HepG2 (cell line): Measurements from ENCODE around the gene LZTS2. TPM values are rescaled to one million over a fixed set of nuclear protein-coding genes. Genes with fewer than 3 reads are reported as not detected.

Experiments
- ATAC-seq: fragments of 200-7000 bp; cut with Tn5 transposase; 3 replicates; pipeline ENCODE4 v1.9.1; 2020; ENCODE audit warnings: mild to moderate bottlenecking, moderate library complexity
- BruUV-seq: library from RNA; stranded (reverse); fragments of 400-500 nt; replicated peaks from 2 replicates; lab custom pipeline; 2021; lab: Mats Ljungman, UMichigan
- CTCF ChIA-PET: fragments of 300-600 bp; formaldehyde crosslinking; extraction: SDS; loops from one replicate; lab custom pipeline; 2021; ENCODE audit warnings: low total read pairs, inconsistent platforms, low intra/inter-chr PET ratio; lab: Yijun Ruan, JAX
- POLR2A ChIA-PET: fragments of 350-600 bp; sonication (Branson Sonifier 250); formaldehyde crosslinking; loops from one replicate; lab custom pipeline; 2020; ENCODE audit warnings: antibody characterized with exemption, inconsistent platforms; lab: Yijun Ruan, JAX
- DNase-seq: peaks from one replicate; pipeline ENCODE4 v3.0.0-alpha.2; 2015; ENCODE audit warnings: low spot score
- FAIRE-seq: peaks from 3 replicates; lab custom pipeline; 2011; peaks lifted over from hg19 to GRCh38; lab: Jason Lieb, UNC
- H2AFZ ChIP-seq: one replicate; pipeline ENCODE4 v1.6.1; 2011; ENCODE audit warnings: low read length, inconsistent platforms
- H3K27ac ChIP-seq: fragments of 300-600 bp; 3 replicates; pipeline ENCODE4 v1.8.0; 2011; ENCODE audit warnings: mixed run types, mild to moderate bottlenecking, mixed read lengths, low read length, inconsistent platforms; ENCODE audit not compliant: insufficient read depth; ENCODE audit errors: extremely low read length
- H3K27me3 ChIP-seq, 2 experiments: fragments of 200-600 bp in 1 of 2; 2 replicates in 1 of 2; 3 replicates in 1 of 2; pipeline versions ENCODE4 v1.6.0 to v1.8.0; 2011; ENCODE audit warnings: low read length in 2 of 2, mild to moderate bottlenecking in 2 of 2, moderate library complexity in 2 of 2, inconsistent platforms in 1 of 2; ENCODE audit not compliant: insufficient read depth in 2 of 2, control insufficient read depth in 1 of 2
- H3K36me3 ChIP-seq, 2 experiments: fragments of 200-600 bp in 1 of 2; replicated peaks in 1 of 2; 2 replicates in 1 of 2; 3 replicates in 1 of 2; pipeline versions ENCODE4 v1.5.1 to v1.8.0; 2011; ENCODE audit warnings: low read length in 2 of 2, inconsistent platforms in 1 of 2; ENCODE audit not compliant: insufficient read depth in 2 of 2, control insufficient read depth in 1 of 2
- H3K4me1 ChIP-seq: 2 replicates; pipeline ENCODE4 v1.5.1; 2012; ENCODE audit warnings: low read length, inconsistent platforms; ENCODE audit not compliant: insufficient read depth
- H3K4me2 ChIP-seq: 2 replicates; pipeline ENCODE4 v1.6.0; 2011; ENCODE audit warnings: low read depth, low read length, inconsistent platforms
- H3K4me3 ChIP-seq, 3 experiments: fragments of 200-600 bp in 1 of 3; sonication (generic), shearing (Covaris generic) in 1 of 3; replicated peaks in 1 of 3; 2 replicates each; pipeline ENCODE4 v1.5.1; 2011 to 2016; ENCODE audit warnings: low read length in 3 of 3, inconsistent platforms in 2 of 3, low read depth in 2 of 3, mild to moderate bottlenecking in 2 of 3, control low read depth in 1 of 3, mixed read lengths in 1 of 3; ENCODE audit not compliant: insufficient read depth in 1 of 3
- H3K79me2 ChIP-seq: one replicate; pipeline ENCODE4 v1.6.1; 2011; ENCODE audit warnings: low read length, inconsistent platforms; ENCODE audit not compliant: insufficient read depth
- H3K9ac ChIP-seq: 2 replicates; pipeline ENCODE4 v1.6.0; 2011; ENCODE audit warnings: mild to moderate bottlenecking, low read depth, low read length, inconsistent platforms; ENCODE audit not compliant: insufficient read depth
- H3K9me3 ChIP-seq: 2 replicates; pipeline ENCODE4 v1.5.1; 2012; ENCODE audit warnings: mild to moderate bottlenecking, low read length
- H4K20me1 ChIP-seq: 2 replicates; pipeline ENCODE4 v1.6.0; 2011; ENCODE audit warnings: inconsistent platforms, mild to moderate bottlenecking, low read length, moderate library complexity; ENCODE audit not compliant: insufficient read depth
- ADNP ChIP-seq: sonication (generic); formaldehyde crosslinking; IDR thresholded peaks from 2 replicates; pipeline ENCODE4 v1.4.0; 2020; ENCODE audit warnings: missing genetic modification reagents
- AHR ChIP-seq: IDR thresholded peaks from 2 replicates; pipeline ENCODE4 v1.6.1; 2018; ENCODE audit warnings: missing genetic modification reagents, missing compliant biosample characterization
- CREB3 ChIP-seq: sonication (generic); formaldehyde crosslinking; IDR thresholded peaks from 2 replicates; pipeline ENCODE4 v1.5.0; 2020; ENCODE audit warnings: missing genetic modification reagents
- GABPA ChIP-seq, 2 experiments: IDR thresholded peaks; 2 replicates each; pipeline ENCODE4 v1.6.1; 2011 to 2016; ENCODE audit warnings: low read depth in 2 of 2, low read length in 1 of 2, missing biosample characterization in 1 of 2, missing genetic modification characterization in 1 of 2
- HMG20B ChIP-seq: conservative IDR thresholded peaks from 2 replicates; pipeline ENCODE4 v1.6.1; 2016; ENCODE audit warnings: missing genetic modification reagents, missing compliant biosample characterization
- NKX3-1 ChIP-seq: sonication (generic); formaldehyde crosslinking; IDR thresholded peaks from 2 replicates; pipeline ENCODE4 v1.5.0; 2020; ENCODE audit warnings: missing genetic modification reagents
- NR2C2 ChIP-seq: sonication (generic); formaldehyde crosslinking; IDR thresholded peaks from 2 replicates; pipeline ENCODE4 v1.4.0; 2020; ENCODE audit warnings: missing genetic modification reagents, mild to moderate bottlenecking, moderate library complexity, borderline replicate concordance
- ONECUT2 ChIP-seq: sonication (generic); formaldehyde crosslinking; IDR thresholded peaks from 2 replicates; pipeline ENCODE4 v1.4.0; 2020; ENCODE audit warnings: missing genetic modification reagents
- SOX6 ChIP-seq, 2 experiments: fragments of 450-650 bp in 1 of 2; sonication (generic) in 1 of 2; formaldehyde crosslinking in 1 of 2; IDR thresholded peaks; 2 replicates each; pipeline versions ENCODE4 v1.4.0 to v1.6.1; 2017 to 2020; ENCODE audit warnings: antibody characterized with exemption in 1 of 2, mild to moderate bottlenecking in 1 of 2, missing genetic modification reagents in 1 of 2
- ZNF20 ChIP-seq: sonication (generic); formaldehyde crosslinking; IDR thresholded peaks from 2 replicates; pipeline ENCODE4 v1.4.0; 2020; ENCODE audit warnings: mild to moderate bottlenecking, moderate library complexity, missing genetic modification reagents
- ZNF263 ChIP-seq: sonication (generic); formaldehyde crosslinking; IDR thresholded peaks from 2 replicates; pipeline ENCODE4 v1.4.0; 2020; ENCODE audit warnings: missing genetic modification reagents
- WGBS: methylation state at CpG from one replicate; pipeline ENCODE4 v1.1.6; 2017; ENCODE audit warnings: low lambda C conversion rate; 5-methylcytosine and 5-hydroxymethylcytosine counted together
- in situ Hi-C: cut with HindIII; loops from 2 replicates; pipeline ENCODE4 v1.10.0; 2017; ENCODE audit warnings: low pct_unique_long_range_greater_than_20kb; ENCODE audit not compliant: extremely low pct_ligation_motif_present
- intact Hi-C: fragments of 100-400 bp; cut with micrococcal nuclease; formaldehyde crosslinking; loops from one replicate; pipeline ENCODE4 v1.10.0; 2022; ENCODE audit not compliant: unreplicated experiment
- polyA plus RNA-seq, 8 experiments: library from polyadenylated mRNA; depleted of rRNA in 3 of 8; stranded (reverse) in 7 of 8; unstranded in 1 of 8; fragments of >200 nt; fragmentation: Illumina TruSeq in 4 of 8; extraction: Trizol in 4 of 8; gene quantifications; 2 replicates each; pipeline versions ENCODE4 v1.2.1 to v1.2.3, GENCODE V29; 2011 to 2016; ENCODE audit warnings: low read depth in 4 of 8, missing spikeins in 1 of 8, mixed read lengths in 1 of 8; ENCODE audit not compliant: insufficient read depth in 1 of 8
- total RNA-seq, 5 experiments: library from RNA; depleted of rRNA; stranded (reverse); fragments of >200 nt; fragmentation: Illumina TruSeq; extraction: Trizol; gene quantifications; 2 replicates each; pipeline ENCODE4 v1.2.3, GENCODE V29; 2016; ENCODE audit warnings: low read depth in 1 of 5
- TF ChIP-seq, protein P1 (sequence below): fragments of 450-650 bp; IDR thresholded peaks from 2 replicates; pipeline ENCODE4 v1.6.1; 2016
- TF ChIP-seq, protein P2 (sequence below): sonication (generic); formaldehyde crosslinking; IDR thresholded peaks from 2 replicates; pipeline ENCODE4 v1.9.0; 2021; ENCODE audit warnings: mild to moderate bottlenecking, missing genetic modification reagents

The LZTS2 gene
- total and polyA plus RNA-seq, 2 of the 13 experiments (the other 11 are each of a cell fraction or from before 2014, with no cell fraction given), result 43.6 to 65.6 TPM

- DNase-seq (peak; percentile 99), ATAC-seq (peak; percentile 82), FAIRE-seq (peak; percentile 100)
- intact Hi-C loops, result loop anchor here (1.0 to 2.0 kb wide), 2 partner anchors 16 to 42 kb away; partner anchors contain the start of genes MRPL43 and TWNK
- Histone ChIP-seq H3K4me2 (peak overlapping the region; percentile 98), H3K27ac (peak overlapping the region; percentile 96), H3K4me3 (peak overlapping the region; percentile 84 to 96 (median 94)), H3K9me3 (no peaks in the 10 kb centered on the region), H3K27me3 (no peaks in the 10 kb centered on the region; a peak in 1 of 5 replicates), H2AFZ (no peak overlapping the region), H3K79me2 (peaks cover 45% of the 10 kb centered on the region), H4K20me1 (no peaks in the 10 kb centered on the region), H3K9ac (peak overlapping the region; percentile 65), H3K4me1 (peaks cover 82% of the 10 kb centered on the region), H3K36me3 (peaks cover 16 to 32% of the 10 kb centered on the region in 2 experiments)
- no TSS peak for BruUV-seq
- ChIA-PET POLR2A (interaction anchor here (0.6 to 12.6 kb wide), 7 partner anchors 20 to 90 kb away, joined by 3 to 277 read pairs (median 5); partner anchors contain the start of genes KAZALD1, LZTS2, MRPL43 and SLF2), CTCF (interaction anchor here (0.9 to 1.3 kb wide), 4 partner anchors 17 to 42 kb away, joined by 3 to 4 read pairs (median 3); no protein-coding TSS in a partner anchor)
- 3% methylated on average over 3 of the region's 4 CpGs for WGBS
- in situ Hi-C loops, result no loop called here
- TF ChIP-seq, protein P1, sequence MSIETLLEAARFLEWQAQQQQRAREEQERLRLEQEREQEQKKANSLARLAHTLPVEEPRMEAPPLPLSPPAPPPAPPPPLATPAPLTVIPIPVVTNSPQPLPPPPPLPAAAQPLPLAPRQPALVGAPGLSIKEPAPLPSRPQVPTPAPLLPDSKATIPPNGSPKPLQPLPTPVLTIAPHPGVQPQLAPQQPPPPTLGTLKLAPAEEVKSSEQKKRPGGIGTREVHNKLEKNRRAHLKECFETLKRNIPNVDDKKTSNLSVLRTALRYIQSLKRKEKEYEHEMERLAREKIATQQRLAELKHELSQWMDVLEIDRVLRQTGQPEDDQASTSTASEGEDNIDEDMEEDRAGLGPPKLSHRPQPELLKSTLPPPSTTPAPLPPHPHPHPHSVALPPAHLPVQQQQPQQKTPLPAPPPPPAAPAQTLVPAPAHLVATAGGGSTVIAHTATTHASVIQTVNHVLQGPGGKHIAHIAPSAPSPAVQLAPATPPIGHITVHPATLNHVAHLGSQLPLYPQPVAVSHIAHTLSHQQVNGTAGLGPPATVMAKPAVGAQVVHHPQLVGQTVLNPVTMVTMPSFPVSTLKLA, result peak; percentile 91
- TF ChIP-seq ADNP, result no peak
- TF ChIP-seq, protein P2, sequence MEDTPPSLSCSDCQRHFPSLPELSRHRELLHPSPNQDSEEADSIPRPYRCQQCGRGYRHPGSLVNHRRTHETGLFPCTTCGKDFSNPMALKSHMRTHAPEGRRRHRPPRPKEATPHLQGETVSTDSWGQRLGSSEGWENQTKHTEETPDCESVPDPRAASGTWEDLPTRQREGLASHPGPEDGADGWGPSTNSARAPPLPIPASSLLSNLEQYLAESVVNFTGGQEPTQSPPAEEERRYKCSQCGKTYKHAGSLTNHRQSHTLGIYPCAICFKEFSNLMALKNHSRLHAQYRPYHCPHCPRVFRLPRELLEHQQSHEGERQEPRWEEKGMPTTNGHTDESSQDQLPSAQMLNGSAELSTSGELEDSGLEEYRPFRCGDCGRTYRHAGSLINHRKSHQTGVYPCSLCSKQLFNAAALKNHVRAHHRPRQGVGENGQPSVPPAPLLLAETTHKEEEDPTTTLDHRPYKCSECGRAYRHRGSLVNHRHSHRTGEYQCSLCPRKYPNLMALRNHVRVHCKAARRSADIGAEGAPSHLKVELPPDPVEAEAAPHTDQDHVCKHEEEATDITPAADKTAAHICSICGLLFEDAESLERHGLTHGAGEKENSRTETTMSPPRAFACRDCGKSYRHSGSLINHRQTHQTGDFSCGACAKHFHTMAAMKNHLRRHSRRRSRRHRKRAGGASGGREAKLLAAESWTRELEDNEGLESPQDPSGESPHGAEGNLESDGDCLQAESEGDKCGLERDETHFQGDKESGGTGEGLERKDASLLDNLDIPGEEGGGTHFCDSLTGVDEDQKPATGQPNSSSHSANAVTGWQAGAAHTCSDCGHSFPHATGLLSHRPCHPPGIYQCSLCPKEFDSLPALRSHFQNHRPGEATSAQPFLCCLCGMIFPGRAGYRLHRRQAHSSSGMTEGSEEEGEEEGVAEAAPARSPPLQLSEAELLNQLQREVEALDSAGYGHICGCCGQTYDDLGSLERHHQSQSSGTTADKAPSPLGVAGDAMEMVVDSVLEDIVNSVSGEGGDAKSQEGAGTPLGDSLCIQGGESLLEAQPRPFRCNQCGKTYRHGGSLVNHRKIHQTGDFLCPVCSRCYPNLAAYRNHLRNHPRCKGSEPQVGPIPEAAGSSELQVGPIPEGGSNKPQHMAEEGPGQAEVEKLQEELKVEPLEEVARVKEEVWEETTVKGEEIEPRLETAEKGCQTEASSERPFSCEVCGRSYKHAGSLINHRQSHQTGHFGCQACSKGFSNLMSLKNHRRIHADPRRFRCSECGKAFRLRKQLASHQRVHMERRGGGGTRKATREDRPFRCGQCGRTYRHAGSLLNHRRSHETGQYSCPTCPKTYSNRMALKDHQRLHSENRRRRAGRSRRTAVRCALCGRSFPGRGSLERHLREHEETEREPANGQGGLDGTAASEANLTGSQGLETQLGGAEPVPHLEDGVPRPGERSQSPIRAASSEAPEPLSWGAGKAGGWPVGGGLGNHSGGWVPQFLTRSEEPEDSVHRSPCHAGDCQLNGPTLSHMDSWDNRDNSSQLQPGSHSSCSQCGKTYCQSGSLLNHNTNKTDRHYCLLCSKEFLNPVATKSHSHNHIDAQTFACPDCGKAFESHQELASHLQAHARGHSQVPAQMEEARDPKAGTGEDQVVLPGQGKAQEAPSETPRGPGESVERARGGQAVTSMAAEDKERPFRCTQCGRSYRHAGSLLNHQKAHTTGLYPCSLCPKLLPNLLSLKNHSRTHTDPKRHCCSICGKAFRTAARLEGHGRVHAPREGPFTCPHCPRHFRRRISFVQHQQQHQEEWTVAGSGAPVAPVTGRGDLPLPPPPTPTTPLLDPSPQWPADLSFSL (CRISPR knock-in tag), result peak; percentile 43; the same call in 1 of the 2 replicates
- 0 out of 2 replicates have a peak, but pooled peaks have one; percentile 24 for TF ChIP-seq ONECUT2 (CRISPR knock-in tag)
- peak; percentile 93 for TF ChIP-seq HMG20B (CRISPR knock-in tag)
- TF ChIP-seq NKX3-1, result no peak
- no peak for TF ChIP-seq SOX6 (IDR thresholded peaks at IDR 0.05)
- peak; percentile 92 for TF ChIP-seq SOX6 (CRISPR knock-in tag; IDR thresholded peaks at IDR 0.05)
- peak; percentile 85 for TF ChIP-seq NR2C2 (CRISPR knock-in tag)
- TF ChIP-seq ZNF20 (CRISPR knock-in tag), result no peak
- TF ChIP-seq CREB3 (CRISPR knock-in tag), result no peak
- no peak for TF ChIP-seq GABPA (IDR thresholded peaks at IDR 0.05; ENCODE audit: low read depth, low read length)
- no peak for TF ChIP-seq GABPA (CRISPR knock-in tag; IDR thresholded peaks at IDR 0.05; ENCODE audit: low read depth)
- no peak for TF ChIP-seq AHR
- TF ChIP-seq ZNF263 (CRISPR knock-in tag), result peak; percentile 100
These were observed 28.4 kb upstream of the LZTS2 start for GRCh38 chr10:100970914-100971811.
